ENCODE data around the gene RRAS.

Gene RRAS

DNA sequence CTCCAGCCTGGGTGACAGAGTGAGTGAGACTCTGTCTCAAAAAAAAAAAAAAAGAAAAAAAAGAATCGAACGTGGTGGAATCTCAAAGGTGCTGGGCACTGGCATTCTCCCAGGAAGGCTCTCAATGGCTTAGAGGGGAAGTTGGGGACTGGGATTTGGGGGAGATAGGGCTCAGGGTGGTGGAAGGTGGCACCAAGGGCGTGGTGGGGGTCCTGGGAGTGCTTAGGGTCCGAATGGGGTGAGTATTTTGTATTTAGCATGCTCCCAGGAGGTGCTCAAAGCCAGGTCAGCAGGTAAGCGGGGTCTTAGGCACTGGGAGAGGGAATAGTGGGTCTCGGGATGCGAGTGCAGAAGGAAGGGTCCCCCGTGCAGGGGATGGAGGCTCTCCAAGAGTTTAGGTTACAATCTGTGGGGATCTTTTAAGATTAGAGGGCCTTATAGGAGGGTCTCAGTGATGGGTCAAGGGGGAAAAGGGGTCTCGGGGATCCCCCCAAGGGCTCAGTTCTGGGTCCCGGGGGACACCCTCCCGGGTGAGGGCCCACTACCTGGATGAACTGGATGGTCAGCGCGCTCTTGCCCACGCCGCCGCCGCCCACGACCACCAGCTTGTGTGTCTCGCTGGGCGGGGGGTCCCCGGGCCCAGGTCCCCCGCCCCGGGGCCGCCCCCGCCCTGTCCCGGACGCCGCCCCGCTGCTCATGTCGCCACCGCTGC, 386 bp downstream of the RRAS start:
- TF ChIP-seq CREB1 (IDR thresholded peaks at IDR 0.05; ENCODE audit: low read depth) (no peak), FOXM1 (IDR thresholded peaks at IDR 0.05; ENCODE audit: borderline replicate concordance, low read depth) (no peak), YY1 (IDR thresholded peaks at IDR 0.05; ENCODE audit: low read depth) (no peak), RAD21 (IDR thresholded peaks at IDR 0.05; ENCODE audit: low read depth) (no peak), ZBTB7A (IDR thresholded peaks at IDR 0.05; ENCODE audit: low read depth) (peak; percentile 97), EGR1 (IDR thresholded peaks at IDR 0.05) (peak; percentile 42; the same call in 1 of the 2 replicates), CEBPB (IDR thresholded peaks at IDR 0.05) (no peak), TCF12 (IDR thresholded peaks at IDR 0.05; ENCODE audit: low read depth) (no peak), EP300 (IDR thresholded peaks at IDR 0.05; ENCODE audit: borderline replicate concordance) (no peak)
- TF ChIP-seq, protein P1, sequence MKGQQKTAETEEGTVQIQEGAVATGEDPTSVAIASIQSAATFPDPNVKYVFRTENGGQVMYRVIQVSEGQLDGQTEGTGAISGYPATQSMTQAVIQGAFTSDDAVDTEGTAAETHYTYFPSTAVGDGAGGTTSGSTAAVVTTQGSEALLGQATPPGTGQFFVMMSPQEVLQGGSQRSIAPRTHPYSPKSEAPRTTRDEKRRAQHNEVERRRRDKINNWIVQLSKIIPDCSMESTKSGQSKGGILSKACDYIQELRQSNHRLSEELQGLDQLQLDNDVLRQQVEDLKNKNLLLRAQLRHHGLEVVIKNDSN (IDR thresholded peaks at IDR 0.05), result no peak
- TF ChIP-seq, protein P2, sequence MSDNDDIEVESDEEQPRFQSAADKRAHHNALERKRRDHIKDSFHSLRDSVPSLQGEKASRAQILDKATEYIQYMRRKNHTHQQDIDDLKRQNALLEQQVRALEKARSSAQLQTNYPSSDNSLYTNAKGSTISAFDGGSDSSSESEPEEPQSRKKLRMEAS (IDR thresholded peaks at IDR 0.05), result no peak
- TF ChIP-seq, protein P3, sequence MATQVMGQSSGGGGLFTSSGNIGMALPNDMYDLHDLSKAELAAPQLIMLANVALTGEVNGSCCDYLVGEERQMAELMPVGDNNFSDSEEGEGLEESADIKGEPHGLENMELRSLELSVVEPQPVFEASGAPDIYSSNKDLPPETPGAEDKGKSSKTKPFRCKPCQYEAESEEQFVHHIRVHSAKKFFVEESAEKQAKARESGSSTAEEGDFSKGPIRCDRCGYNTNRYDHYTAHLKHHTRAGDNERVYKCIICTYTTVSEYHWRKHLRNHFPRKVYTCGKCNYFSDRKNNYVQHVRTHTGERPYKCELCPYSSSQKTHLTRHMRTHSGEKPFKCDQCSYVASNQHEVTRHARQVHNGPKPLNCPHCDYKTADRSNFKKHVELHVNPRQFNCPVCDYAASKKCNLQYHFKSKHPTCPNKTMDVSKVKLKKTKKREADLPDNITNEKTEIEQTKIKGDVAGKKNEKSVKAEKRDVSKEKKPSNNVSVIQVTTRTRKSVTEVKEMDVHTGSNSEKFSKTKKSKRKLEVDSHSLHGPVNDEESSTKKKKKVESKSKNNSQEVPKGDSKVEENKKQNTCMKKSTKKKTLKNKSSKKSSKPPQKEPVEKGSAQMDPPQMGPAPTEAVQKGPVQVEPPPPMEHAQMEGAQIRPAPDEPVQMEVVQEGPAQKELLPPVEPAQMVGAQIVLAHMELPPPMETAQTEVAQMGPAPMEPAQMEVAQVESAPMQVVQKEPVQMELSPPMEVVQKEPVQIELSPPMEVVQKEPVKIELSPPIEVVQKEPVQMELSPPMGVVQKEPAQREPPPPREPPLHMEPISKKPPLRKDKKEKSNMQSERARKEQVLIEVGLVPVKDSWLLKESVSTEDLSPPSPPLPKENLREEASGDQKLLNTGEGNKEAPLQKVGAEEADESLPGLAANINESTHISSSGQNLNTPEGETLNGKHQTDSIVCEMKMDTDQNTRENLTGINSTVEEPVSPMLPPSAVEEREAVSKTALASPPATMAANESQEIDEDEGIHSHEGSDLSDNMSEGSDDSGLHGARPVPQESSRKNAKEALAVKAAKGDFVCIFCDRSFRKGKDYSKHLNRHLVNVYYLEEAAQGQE (IDR thresholded peaks at IDR 0.05; ENCODE audit: low read depth), result no peak

DNA sequence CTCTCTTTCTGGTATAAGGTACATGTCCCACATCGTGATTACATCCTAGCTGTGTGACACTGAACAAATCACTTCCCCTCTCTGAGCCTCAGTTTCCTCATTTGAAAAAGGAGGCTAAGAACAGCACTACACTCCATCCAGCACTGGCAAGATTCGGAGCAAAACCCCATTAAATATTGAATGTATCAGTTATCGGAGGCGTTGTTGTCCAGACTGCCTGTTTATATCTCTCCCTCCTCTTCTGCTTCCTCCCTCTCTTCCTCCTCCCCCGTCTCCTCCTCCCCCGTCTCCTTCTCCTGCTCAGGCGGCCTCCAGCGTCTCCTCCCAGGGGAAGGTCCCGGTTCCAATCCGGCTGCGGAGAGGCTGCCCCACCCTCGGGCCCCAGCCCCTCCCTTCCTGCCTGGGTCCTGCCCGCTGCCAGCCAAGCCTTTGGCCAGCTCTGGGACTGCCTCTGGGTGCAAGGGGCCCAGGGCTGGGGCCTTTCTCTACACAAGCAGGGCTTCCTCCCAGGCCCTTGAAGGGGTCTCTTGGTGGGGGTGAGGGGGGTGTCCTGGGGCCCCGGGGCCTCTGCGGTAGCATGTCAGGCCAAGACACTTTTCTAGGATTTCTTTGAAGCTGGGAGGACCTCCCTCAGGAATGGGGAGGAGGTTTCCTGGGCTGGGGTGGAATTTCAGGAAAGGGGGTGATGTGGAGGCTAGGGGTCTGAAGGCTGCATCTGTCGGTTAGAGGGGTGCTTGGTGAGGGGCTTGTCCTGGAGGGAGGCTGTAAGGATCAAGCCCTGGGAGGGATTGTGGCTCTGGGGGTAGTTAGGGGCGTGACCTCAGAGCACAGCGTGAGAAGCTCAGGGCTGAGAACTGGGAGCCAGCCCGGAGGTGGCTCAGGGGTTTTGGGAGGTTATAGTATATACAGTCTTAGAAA, 1.9 kb downstream of the RRAS start:
- TF ChIP-seq, protein P1 (IDR thresholded peaks at IDR 0.05), result no peak
- TF ChIP-seq EGR1 (IDR thresholded peaks at IDR 0.05), result peak; percentile 23; the same call in 1 of the 2 replicates

DNA sequence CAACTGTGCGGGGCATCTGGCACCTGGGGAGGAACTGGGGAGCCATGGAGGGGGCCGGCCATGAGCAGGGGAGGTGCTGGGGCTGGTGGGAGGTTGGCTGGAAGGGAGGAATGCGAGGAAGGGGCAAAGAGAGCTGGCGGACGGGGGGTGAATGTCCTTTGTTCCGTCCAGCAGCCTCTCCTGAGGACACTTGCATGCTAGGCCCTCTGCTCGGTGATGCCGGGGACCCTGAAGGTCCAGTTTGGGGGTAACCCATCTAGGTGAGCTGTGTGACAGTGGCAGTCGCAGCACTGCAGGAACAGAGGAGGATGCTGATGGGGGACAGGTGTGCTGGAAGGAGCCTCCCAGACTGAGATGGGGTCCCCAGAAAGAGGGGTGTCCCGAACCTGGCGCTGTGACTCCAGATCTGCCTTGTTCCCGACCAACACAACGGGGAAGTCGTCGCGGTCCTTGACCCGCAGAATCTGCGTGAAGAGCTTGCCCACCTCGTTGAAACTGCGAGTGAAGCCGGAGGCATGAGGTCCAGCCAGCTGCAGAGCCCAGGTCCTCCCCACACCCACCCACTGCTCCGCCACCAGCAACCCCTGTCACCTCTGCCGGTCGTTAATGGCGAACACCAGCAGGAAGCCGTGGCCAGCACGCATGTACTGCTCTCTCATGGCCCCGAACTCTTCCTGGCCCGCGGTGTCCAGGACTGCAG, 3.6 kb downstream of the RRAS start:
- TF ChIP-seq EP300 (IDR thresholded peaks at IDR 0.05; ENCODE audit: borderline replicate concordance), result no peak
- no peak for TF ChIP-seq CEBPB (IDR thresholded peaks at IDR 0.05)
- TF ChIP-seq CREB1 (IDR thresholded peaks at IDR 0.05; ENCODE audit: low read depth), result no peak
- no peak for TF ChIP-seq EGR1 (IDR thresholded peaks at IDR 0.05)

DNA sequence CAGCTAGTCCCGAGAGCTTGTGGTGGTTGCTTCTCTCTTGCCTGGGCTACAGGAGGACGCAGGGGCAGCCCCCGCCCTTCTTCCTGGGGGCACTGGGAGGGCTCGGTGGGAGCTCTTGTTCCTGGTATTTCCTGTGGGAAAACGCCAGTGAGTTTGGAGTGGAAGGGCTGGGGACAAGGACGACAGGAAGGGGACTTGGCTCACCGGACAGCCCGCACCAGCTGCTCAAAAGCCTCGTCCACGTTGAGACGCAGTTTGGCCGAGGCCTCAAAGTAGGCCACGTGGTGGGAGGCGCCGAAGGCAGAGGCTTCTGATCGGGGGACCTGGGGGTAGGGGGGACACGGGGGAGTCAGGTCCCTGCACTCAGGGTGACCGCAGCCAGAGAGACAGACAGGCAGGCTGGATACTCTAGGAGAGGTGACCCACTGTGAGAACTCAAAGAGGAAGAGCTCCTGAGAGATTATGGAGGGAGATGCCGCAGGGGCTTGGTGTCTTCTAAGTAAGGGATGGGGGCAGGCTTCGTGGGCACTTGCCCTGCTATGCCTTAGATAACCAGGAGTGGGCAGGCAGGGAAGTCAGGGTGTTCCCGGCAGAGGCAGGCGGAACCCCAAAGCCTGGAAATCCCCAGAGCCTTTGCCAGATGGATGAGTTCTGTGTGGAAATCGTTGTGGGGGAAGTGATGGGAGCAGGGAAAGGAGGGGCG, 4.3 kb downstream of the RRAS start:
- TF ChIP-seq TAF1 (IDR thresholded peaks at IDR 0.05; ENCODE audit: low read depth) (no peak), RAD21 (IDR thresholded peaks at IDR 0.05; ENCODE audit: low read depth) (no peak), CREB1 (IDR thresholded peaks at IDR 0.05; ENCODE audit: low read depth) (no peak), ZBTB7A (IDR thresholded peaks at IDR 0.05; ENCODE audit: low read depth) (no peak), EP300 (IDR thresholded peaks at IDR 0.05; ENCODE audit: borderline replicate concordance) (no peak), TCF12 (IDR thresholded peaks at IDR 0.05; ENCODE audit: low read depth) (no peak), EGR1 (IDR thresholded peaks at IDR 0.05) (no peak), NFIC (IDR thresholded peaks at IDR 0.05) (no peak), FOXM1 (IDR thresholded peaks at IDR 0.05; ENCODE audit: borderline replicate concordance, low read depth) (no peak), TEAD4 (IDR thresholded peaks at IDR 0.05) (no peak), CEBPB (IDR thresholded peaks at IDR 0.05) (no peak), YY1 (IDR thresholded peaks at IDR 0.05; ENCODE audit: low read depth) (no peak)
- TF ChIP-seq, protein P2 (IDR thresholded peaks at IDR 0.05), result no peak
- TF ChIP-seq, protein P3 (IDR thresholded peaks at IDR 0.05; ENCODE audit: low read depth), result no peak
- TF ChIP-seq, protein P1 (IDR thresholded peaks at IDR 0.05), result no peak

Measured in Ishikawa (cell line).